HS-5 (cell line): ENCODE measurements around the gene MEI1.

Experiments used
- DNase-seq: peaks from one replicate; pipeline ENCODE4 v3.0.0-alpha.2; 2012; ENCODE audit warnings: low read depth

Gene MEI1

GRCh38 chr22:41745968-41746367 is 46.7 kb downstream of the MEI1 start:
- no peak for DNase-seq

GRCh38 chr22:41746567-41747400 is 47.5 kb downstream of the MEI1 start:
- peak; percentile 63 for DNase-seq

- no peak for DNase-seq
Observed at GRCh38 chr22:41752011-41752970, 53.0 kb downstream of the MEI1 start.

GRCh38 chr22:41753984-41754383 is 54.7 kb downstream of the MEI1 start:
- DNase-seq = no peak

- DNase-seq = no peak
Observed at GRCh38 chr22:41757502-41757901, 58.2 kb downstream of the MEI1 start.

GRCh38 chr22:41758231-41758630 is 58.9 kb downstream of the MEI1 start:
- no peak for DNase-seq

GRCh38 chr22:41762980-41763779 is 63.9 kb downstream of the MEI1 start:
- DNase-seq = no peak

GRCh38 chr22:41766476-41766875 is 67.2 kb downstream of the MEI1 start:
- no peak for DNase-seq

GRCh38 chr22:41768430-41768829 is 69.1 kb downstream of the MEI1 start:
- DNase-seq = no peak

GRCh38 chr22:41770715-41771468 is 71.6 kb downstream of the MEI1 start:
- no peak for DNase-seq

- DNase-seq = no peak
Observed at GRCh38 chr22:41772198-41772597, 72.9 kb downstream of the MEI1 start.

GRCh38 chr22:41772645-41773044 is 73.3 kb downstream of the MEI1 start:
- DNase-seq = no peak

GRCh38 chr22:41775338-41775737 is 76.0 kb downstream of the MEI1 start:
- no peak for DNase-seq

- no peak for DNase-seq
Observed at GRCh38 chr22:41775976-41776375, 76.7 kb downstream of the MEI1 start.

GRCh38 chr22:41776381-41776780 is 77.1 kb downstream of the MEI1 start:
- DNase-seq = no peak

GRCh38 chr22:41777749-41778425 is 78.6 kb downstream of the MEI1 start:
- DNase-seq = no peak

- DNase-seq = no peak
Observed at GRCh38 chr22:41779929-41780505, 80.7 kb downstream of the MEI1 start.

GRCh38 chr22:41780746-41781505 is 81.6 kb downstream of the MEI1 start:
- no peak for DNase-seq

GRCh38 chr22:41781507-41781906 is 82.2 kb downstream of the MEI1 start:
- no peak for DNase-seq

- no peak for DNase-seq
Observed at GRCh38 chr22:41782316-41782715, 83.0 kb downstream of the MEI1 start.
